Measurements from ENCODE around the gene SLC36A1. TPM values are rescaled to one million over a fixed set of nuclear protein-coding genes. Genes with fewer than 3 reads are reported as not detected.
"Not testable (repeated sequence)": the region's sequence is repeated elsewhere in the genome, so short reads cannot be mapped to it uniquely, and the experiment has no call there.

Gene SLC36A1
- total RNA-seq, 6 experiments from 2014 or later = 9.2 to 13.1 (median 10.3) TPM

DNA sequence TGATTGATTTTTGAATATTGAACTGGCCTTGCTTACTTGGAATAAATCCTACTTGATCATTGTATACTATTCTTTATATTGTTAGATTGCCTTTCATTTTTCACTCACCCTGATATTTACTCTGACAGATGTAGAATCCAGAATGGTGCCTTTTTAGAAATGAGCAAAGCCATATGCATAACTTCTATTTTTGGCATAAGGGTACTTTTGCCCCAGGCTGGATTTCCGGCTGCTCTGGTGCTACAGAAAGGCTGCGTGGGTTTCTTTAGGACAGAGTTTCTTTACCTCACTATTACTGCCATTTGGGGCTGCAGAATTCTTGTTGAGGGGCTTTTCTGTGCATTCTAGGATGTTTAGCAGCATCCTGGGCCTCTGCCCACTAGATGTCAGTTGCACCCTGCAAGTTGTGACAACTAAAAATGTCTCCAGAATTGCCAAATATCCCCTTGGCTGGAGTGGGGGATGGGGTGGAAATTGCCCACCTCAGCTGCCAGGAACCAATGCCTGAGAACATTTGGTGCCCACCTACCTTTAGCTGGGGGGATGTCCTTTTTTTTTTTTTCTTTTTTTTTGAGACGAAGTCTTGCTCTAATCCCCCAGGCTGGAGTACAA, 50.1 kb downstream of the SLC36A1 start:
- peaks cover 12% of the 10 kb centered on the region for H3K4me1 Mint-ChIP-seq (ENCODE audit: low read depth)
- DNase-seq = no peak
- no peak overlapping the region for H3K4me3 Mint-ChIP-seq
- H3K27ac Mint-ChIP-seq = no peak overlapping the region
- H3K27me3 Mint-ChIP-seq (ENCODE audit: insufficient read depth) = no peaks in the 10 kb centered on the region
- peaks cover 4% of the 10 kb centered on the region; the same call in 1 of the 2 replicates for H3K36me3 Mint-ChIP-seq (ENCODE audit: low read depth)
- TF ChIP-seq, protein P1, sequence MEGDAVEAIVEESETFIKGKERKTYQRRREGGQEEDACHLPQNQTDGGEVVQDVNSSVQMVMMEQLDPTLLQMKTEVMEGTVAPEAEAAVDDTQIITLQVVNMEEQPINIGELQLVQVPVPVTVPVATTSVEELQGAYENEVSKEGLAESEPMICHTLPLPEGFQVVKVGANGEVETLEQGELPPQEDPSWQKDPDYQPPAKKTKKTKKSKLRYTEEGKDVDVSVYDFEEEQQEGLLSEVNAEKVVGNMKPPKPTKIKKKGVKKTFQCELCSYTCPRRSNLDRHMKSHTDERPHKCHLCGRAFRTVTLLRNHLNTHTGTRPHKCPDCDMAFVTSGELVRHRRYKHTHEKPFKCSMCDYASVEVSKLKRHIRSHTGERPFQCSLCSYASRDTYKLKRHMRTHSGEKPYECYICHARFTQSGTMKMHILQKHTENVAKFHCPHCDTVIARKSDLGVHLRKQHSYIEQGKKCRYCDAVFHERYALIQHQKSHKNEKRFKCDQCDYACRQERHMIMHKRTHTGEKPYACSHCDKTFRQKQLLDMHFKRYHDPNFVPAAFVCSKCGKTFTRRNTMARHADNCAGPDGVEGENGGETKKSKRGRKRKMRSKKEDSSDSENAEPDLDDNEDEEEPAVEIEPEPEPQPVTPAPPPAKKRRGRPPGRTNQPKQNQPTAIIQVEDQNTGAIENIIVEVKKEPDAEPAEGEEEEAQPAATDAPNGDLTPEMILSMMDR (IDR thresholded peaks at IDR 0.05) = no peak
- H3K9me3 Mint-ChIP-seq = no peaks in the 10 kb centered on the region

DNA sequence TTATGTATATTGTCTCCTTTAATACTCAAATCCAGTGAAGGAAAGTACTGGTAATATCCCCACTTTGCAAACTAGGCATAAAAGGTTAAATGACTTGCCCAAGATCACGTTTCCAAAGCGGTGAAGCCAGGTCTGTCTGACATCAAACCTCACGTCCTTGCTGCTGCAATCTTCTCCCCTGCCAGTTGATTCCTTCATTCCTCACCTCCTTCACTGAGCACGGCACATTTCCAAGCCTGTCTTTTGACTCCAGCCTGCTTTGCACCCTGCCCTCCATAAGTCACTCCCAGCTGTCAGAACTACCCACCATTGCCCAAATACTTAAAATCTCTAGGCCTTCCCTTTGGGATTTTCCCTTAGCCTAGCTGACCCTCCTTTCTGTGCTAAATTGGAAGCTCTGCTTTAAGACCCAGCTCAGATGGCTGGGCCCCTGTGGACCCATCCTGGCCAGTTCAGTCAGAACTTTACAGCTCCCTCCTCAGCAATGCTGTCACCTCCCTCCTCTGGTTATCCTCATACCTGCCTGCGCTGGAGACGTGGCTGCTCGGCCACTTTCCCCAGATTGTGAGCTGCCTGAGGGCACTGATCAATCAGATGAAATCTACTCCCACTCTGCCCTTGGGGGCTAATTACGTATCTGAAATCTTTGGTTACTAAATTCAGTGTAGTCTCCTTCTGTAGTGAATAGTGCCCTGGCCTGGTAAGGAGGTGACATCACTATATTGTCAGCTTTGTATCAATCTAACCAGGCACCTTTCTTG, 51.2 kb downstream of the SLC36A1 start:
- no peak overlapping the region for H3K27ac Mint-ChIP-seq
- no peak for DNase-seq
- TF ChIP-seq, protein P1 (IDR thresholded peaks at IDR 0.05) = no peak

DNA sequence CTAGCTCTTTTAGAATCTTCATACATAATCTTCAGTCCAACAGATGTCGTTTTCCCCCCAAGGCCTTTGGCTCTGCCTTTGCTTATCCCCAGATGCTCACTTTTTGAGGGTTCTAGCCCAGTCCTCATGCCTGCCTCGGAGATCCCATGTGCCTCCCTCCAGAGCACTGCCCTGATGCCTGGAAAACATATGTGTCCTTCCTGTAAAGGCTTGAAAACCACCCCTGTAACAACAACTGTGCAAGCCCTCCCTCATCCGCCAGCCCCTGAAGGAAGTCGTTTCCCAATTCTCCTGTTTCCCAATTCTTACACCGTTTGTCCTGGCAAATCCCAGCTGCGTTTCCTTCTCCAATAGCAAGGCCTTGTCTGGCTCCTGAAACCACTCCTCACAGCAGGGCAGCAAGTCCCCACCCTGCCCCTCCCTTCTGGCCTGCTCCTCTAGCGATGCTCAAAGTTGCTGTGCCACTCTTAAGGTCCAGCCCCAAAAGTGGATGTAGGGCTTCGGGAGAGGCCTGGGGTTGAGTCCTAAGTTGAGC, 52.2 kb downstream of the SLC36A1 start:
- no peak for DNase-seq
- H3K27me3 Mint-ChIP-seq (ENCODE audit: insufficient read depth) = no peaks in the 10 kb centered on the region
- TF ChIP-seq, protein P1 (IDR thresholded peaks at IDR 0.05) = no peak
- H3K4me3 Mint-ChIP-seq = no peak overlapping the region
- H3K4me1 Mint-ChIP-seq (ENCODE audit: low read depth) = peaks cover 5% of the 10 kb centered on the region
- no peak overlapping the region for H3K27ac Mint-ChIP-seq
- H3K9me3 Mint-ChIP-seq = no peaks in the 10 kb centered on the region
- H3K36me3 Mint-ChIP-seq (ENCODE audit: low read depth) = no peaks in the 10 kb centered on the region

More for the DNA sequence above, 51.2 kb downstream of the SLC36A1 start:
- Mint-ChIP-seq H3K4me1 (ENCODE audit: low read depth) (peaks cover 5% of the 10 kb centered on the region), H3K9me3 (no peaks in the 10 kb centered on the region), H3K36me3 (ENCODE audit: low read depth) (no peaks in the 10 kb centered on the region), H3K4me3 (no peak overlapping the region), H3K27me3 (ENCODE audit: insufficient read depth) (no peaks in the 10 kb centered on the region)

DNA sequence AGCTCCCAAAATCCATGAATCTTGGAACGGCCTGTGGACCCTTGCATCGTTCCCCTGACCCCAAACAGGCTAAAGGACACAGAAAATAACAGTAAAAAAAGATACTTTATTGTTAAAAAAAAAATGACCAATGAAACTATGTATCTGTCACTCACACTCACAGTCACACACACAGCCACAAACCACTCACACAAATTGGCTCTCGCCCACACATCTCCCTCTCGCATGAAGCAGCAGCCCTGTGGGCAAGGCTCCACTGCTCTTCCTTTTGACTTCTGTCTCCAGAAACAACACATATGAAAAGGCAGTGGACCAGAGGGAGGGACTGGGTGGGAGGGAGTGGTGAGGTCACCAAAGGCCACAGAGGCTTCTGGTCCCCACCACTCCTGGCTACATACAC, 56.6 kb downstream of the SLC36A1 start:
- H3K27me3 Mint-ChIP-seq (ENCODE audit: insufficient read depth) = no peaks in the 10 kb centered on the region
- no peaks in the 10 kb centered on the region for H3K36me3 Mint-ChIP-seq (ENCODE audit: low read depth)
- H3K4me1 Mint-ChIP-seq (ENCODE audit: low read depth) = peaks cover 5% of the 10 kb centered on the region
- TF ChIP-seq, protein P1 (IDR thresholded peaks at IDR 0.05) = no peak
- no peak overlapping the region for H3K4me3 Mint-ChIP-seq
- no peaks in the 10 kb centered on the region for H3K9me3 Mint-ChIP-seq
- no peak for DNase-seq
- H3K27ac Mint-ChIP-seq = no peak overlapping the region

DNA sequence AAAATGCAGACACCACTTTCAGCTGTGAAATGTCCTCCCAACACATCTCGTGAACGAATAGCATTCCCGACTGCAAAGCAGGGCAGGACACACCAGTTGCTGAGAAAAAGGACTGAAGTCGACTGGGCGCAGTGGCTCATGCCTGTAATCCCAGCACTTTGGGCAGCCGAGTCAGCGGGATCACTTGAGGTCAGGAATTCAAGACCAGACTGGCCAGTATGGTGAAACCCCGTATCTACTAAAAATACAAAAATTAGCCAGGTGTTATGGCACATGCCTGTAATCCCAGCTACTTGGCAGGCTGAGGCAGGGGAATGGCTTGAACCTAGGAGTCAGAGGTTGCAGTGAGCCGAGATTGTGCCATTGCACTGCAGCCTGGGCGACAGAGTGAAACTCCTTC, 60.9 kb downstream of the SLC36A1 start:
- H3K36me3 Mint-ChIP-seq (ENCODE audit: low read depth); H3K27me3 Mint-ChIP-seq (ENCODE audit: insufficient read depth); DNase-seq; H3K9me3 Mint-ChIP-seq; H3K27ac Mint-ChIP-seq; H3K4me3 Mint-ChIP-seq; H3K4me1 Mint-ChIP-seq (ENCODE audit: low read depth): not testable (repeated sequence)

DNA sequence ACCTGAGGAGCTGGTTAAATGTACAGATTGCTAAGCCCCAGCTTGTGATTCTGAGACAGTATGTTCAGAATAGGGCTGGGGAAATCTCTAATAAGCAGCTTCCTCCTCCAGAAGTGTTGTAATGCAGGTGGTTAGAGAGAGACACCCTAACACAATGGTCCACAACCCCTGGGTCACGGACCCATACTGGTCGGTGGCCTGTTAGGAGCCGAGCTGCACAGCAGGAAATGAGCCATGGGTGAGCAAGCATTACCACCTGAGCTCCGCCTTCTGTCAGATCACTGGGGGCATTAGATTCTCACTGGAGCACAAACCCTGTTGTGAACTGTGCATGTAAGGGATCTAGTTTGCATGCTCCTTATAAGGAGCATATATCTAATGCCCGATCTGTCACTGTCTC, 61.8 kb downstream of the SLC36A1 start:
- Mint-ChIP-seq H3K9me3 (no peaks in the 10 kb centered on the region), H3K27me3 (ENCODE audit: insufficient read depth) (no peaks in the 10 kb centered on the region), H3K4me1 (ENCODE audit: low read depth) (no peaks in the 10 kb centered on the region), H3K4me3 (no peak overlapping the region), H3K36me3 (ENCODE audit: low read depth) (no peaks in the 10 kb centered on the region), H3K27ac (no peak overlapping the region)
- no peak for DNase-seq
- TF ChIP-seq, protein P1 (IDR thresholded peaks at IDR 0.05) = no peak

Measured in HFFc6 (cell line).